ENCODE results near the gene ZNF385D.

- TF ChIP-seq CTCF (IDR thresholded peaks at IDR 0.05): no peak
- no peak for TF ChIP-seq POLR2A (IDR thresholded peaks at IDR 0.05)
Observed at GRCh38 chr3:21738283-21738682, 12.7 kb downstream of the ZNF385D start.
